ENCODE data around the gene CCNYL1. TPM values are rescaled to one million over a fixed set of nuclear protein-coding genes. Genes with fewer than 3 reads are reported as not detected.

The CCNYL1 gene
- total RNA-seq, 2 donors from 2014 or later = 5.1 to 7.0 TPM

- no peak overlapping the region for H3K27ac Mint-ChIP-seq
- peak; percentile 14 to 15 for DNase-seq
Measured at GRCh38 chr2:207766697-207767460, 55.4 kb downstream of the CCNYL1 start.

GRCh38 chr2:207767461-207768167, 56.2 kb downstream of the CCNYL1 start:
- peaks cover 54% of the 10 kb centered on the region for H3K27me3 Mint-ChIP-seq (ENCODE audit: low read depth)
- H3K4me3 Mint-ChIP-seq = peak overlapping the region; percentile 88 to 89
- no peak overlapping the region for H3K27ac Mint-ChIP-seq
- H3K4me1 Mint-ChIP-seq (ENCODE audit: low read depth) = peaks cover 39% of the 10 kb centered on the region
- H3K36me3 Mint-ChIP-seq (ENCODE audit: insufficient read depth in 2 of 2) = peaks cover 3 to 5% of the 10 kb centered on the region in 2 donors
- H3K9me3 Mint-ChIP-seq = no peaks in the 10 kb centered on the region
- no peak for ATAC-seq (replicated peaks in 1 of 2)
- DNase-seq = peak; percentile 10 to 19

More at GRCh38 chr2:207766697-207767460, 55.4 kb downstream of the CCNYL1 start:
- Mint-ChIP-seq H3K9me3 (no peaks in the 10 kb centered on the region), H3K27me3 (ENCODE audit: low read depth) (peaks cover 54% of the 10 kb centered on the region), H3K36me3 (ENCODE audit: insufficient read depth in 2 of 2) (peaks cover 3 to 5% of the 10 kb centered on the region in 2 donors), H3K4me3 (peak overlapping the region; percentile 88 to 89), H3K4me1 (ENCODE audit: low read depth) (peaks cover 34% of the 10 kb centered on the region)
- no peak for ATAC-seq (replicated peaks in 1 of 2)

GRCh38 chr2:207768168-207768865, 56.9 kb downstream of the CCNYL1 start:
- Mint-ChIP-seq H3K4me3 (peak overlapping the region; percentile 88 to 89), H3K27me3 (ENCODE audit: low read depth) (peaks cover 51% of the 10 kb centered on the region), H3K9me3 (no peaks in the 10 kb centered on the region), H3K4me1 (ENCODE audit: low read depth) (peaks cover 39% of the 10 kb centered on the region), H3K36me3 (ENCODE audit: insufficient read depth in 2 of 2) (peaks cover 3 to 5% of the 10 kb centered on the region in 2 donors), H3K27ac (no peak overlapping the region)
- DNase-seq (peak; percentile 37 to 42), ATAC-seq (replicated peaks in 1 of 2) (peak; percentile 4 to 12)

GRCh38 chr2:207768866-207769596, 57.6 kb downstream of the CCNYL1 start:
- peak; percentile 18 to 20 for ATAC-seq (replicated peaks in 1 of 2)
- Mint-ChIP-seq H3K27ac (no peak overlapping the region), H3K4me1 (ENCODE audit: low read depth) (peaks cover 39% of the 10 kb centered on the region), H3K36me3 (ENCODE audit: insufficient read depth in 2 of 2) (peaks cover 3 to 5% of the 10 kb centered on the region in 2 donors), H3K27me3 (ENCODE audit: low read depth) (peaks cover 44% of the 10 kb centered on the region), H3K4me3 (peak overlapping the region; percentile 88 to 89), H3K9me3 (no peaks in the 10 kb centered on the region)
- DNase-seq = peak; percentile 36 to 38

GRCh38 chr2:207770602-207771404, 59.4 kb downstream of the CCNYL1 start:
- Mint-ChIP-seq H3K27ac (no peak overlapping the region), H3K4me3 (peak overlapping the region; percentile 93 to 96), H3K27me3 (ENCODE audit: low read depth) (peaks cover 30% of the 10 kb centered on the region), H3K9me3 (no peaks in the 10 kb centered on the region), H3K36me3 (ENCODE audit: insufficient read depth in 2 of 2) (peaks cover 3 to 5% of the 10 kb centered on the region in 2 donors), H3K4me1 (ENCODE audit: low read depth) (peaks cover 39% of the 10 kb centered on the region)
- ATAC-seq (replicated peaks in 1 of 2) (no peak), DNase-seq (peak in 1 of 2 donors; percentile 13)

GRCh38 chr2:207771421-207771820, 60.0 kb downstream of the CCNYL1 start:
- DNase-seq (no peak), ATAC-seq (replicated peaks in 1 of 2) (no peak)
- Mint-ChIP-seq H3K36me3 (ENCODE audit: insufficient read depth in 2 of 2) (peaks cover 3 to 5% of the 10 kb centered on the region in 2 donors), H3K4me1 (ENCODE audit: low read depth) (peaks cover 39% of the 10 kb centered on the region), H3K4me3 (peak overlapping the region in 1 of 2 donors; percentile 96), H3K27ac (no peak overlapping the region), H3K27me3 (ENCODE audit: low read depth) (peaks cover 24% of the 10 kb centered on the region), H3K9me3 (no peaks in the 10 kb centered on the region)

GRCh38 chr2:207772081-207772843, 60.8 kb downstream of the CCNYL1 start:
- Mint-ChIP-seq H3K27me3 (ENCODE audit: low read depth) (peaks cover 16% of the 10 kb centered on the region), H3K36me3 (ENCODE audit: insufficient read depth in 2 of 2) (peaks cover 3 to 4% of the 10 kb centered on the region in 2 donors), H3K4me3 (no peak overlapping the region), H3K9me3 (no peaks in the 10 kb centered on the region), H3K27ac (no peak overlapping the region), H3K4me1 (ENCODE audit: low read depth) (peaks cover 36% of the 10 kb centered on the region)
- DNase-seq = peak; percentile 44 to 52
- no peak for ATAC-seq (replicated peaks in 1 of 2)

GRCh38 chr2:207772844-207773205, 61.4 kb downstream of the CCNYL1 start:
- no peak overlapping the region for H3K27ac Mint-ChIP-seq
- no peak for ATAC-seq (replicated peaks in 1 of 2)
- DNase-seq = no peak
- no peaks in the 10 kb centered on the region for H3K9me3 Mint-ChIP-seq
- peaks cover 10% of the 10 kb centered on the region for H3K27me3 Mint-ChIP-seq (ENCODE audit: low read depth)
- no peak overlapping the region for H3K4me3 Mint-ChIP-seq
- H3K36me3 Mint-ChIP-seq (ENCODE audit: insufficient read depth in 2 of 2) = no peaks in the 10 kb centered on the region
- H3K4me1 Mint-ChIP-seq (ENCODE audit: low read depth) = peaks cover 30% of the 10 kb centered on the region

- no peak for DNase-seq
- peaks cover 29% of the 10 kb centered on the region for H3K4me1 Mint-ChIP-seq (ENCODE audit: low read depth)
- no peaks in the 10 kb centered on the region for H3K9me3 Mint-ChIP-seq
- peaks cover 5% of the 10 kb centered on the region for H3K27me3 Mint-ChIP-seq (ENCODE audit: low read depth)
- no peak overlapping the region for H3K4me3 Mint-ChIP-seq
- ATAC-seq (replicated peaks in 1 of 2) = no peak
- no peaks in the 10 kb centered on the region for H3K36me3 Mint-ChIP-seq (ENCODE audit: insufficient read depth in 2 of 2)
- H3K27ac Mint-ChIP-seq = no peak overlapping the region
Measured at GRCh38 chr2:207775473-207775872, 64.0 kb downstream of the CCNYL1 start.

GRCh38 chr2:207777124-207777523, 65.7 kb downstream of the CCNYL1 start:
- ATAC-seq (replicated peaks in 1 of 2) (no peak), DNase-seq (no peak)
- Mint-ChIP-seq H3K27me3 (ENCODE audit: low read depth) (no peaks in the 10 kb centered on the region), H3K36me3 (ENCODE audit: insufficient read depth in 2 of 2) (no peaks in the 10 kb centered on the region), H3K9me3 (no peaks in the 10 kb centered on the region), H3K4me1 (ENCODE audit: low read depth) (peaks cover 13% of the 10 kb centered on the region), H3K27ac (no peak overlapping the region), H3K4me3 (no peak overlapping the region)

- Mint-ChIP-seq H3K4me3 (no peak overlapping the region), H3K9me3 (no peaks in the 10 kb centered on the region), H3K36me3 (ENCODE audit: insufficient read depth in 2 of 2) (no peaks in the 10 kb centered on the region), H3K27ac (no peak overlapping the region), H3K27me3 (ENCODE audit: low read depth) (no peaks in the 10 kb centered on the region), H3K4me1 (ENCODE audit: low read depth) (peaks cover 11% of the 10 kb centered on the region)
- ATAC-seq (replicated peaks in 1 of 2) = peak in 1 of 2 donors; percentile 48
- DNase-seq = no peak
Measured at GRCh38 chr2:207778298-207778882, 67.0 kb downstream of the CCNYL1 start.
